Colonic mucosa (tissue), 4 donors: ENCODE data around the gene ZNF827. TPM values are rescaled to one million over a fixed set of nuclear protein-coding genes. Genes with fewer than 3 reads are reported as not detected.

Experiments
- DNase-seq: peaks from one replicate; pipeline ENCODE4 v3.0.0-alpha.2; 2020
- H3K27ac ChIP-seq: fragments of 200-600 bp; one replicate; pipeline ENCODE4 v1.8.0; 2021
- H3K27me3 ChIP-seq: fragments of 200-600 bp; one replicate; pipeline ENCODE4 v1.8.0; 2021
- H3K36me3 ChIP-seq: fragments of 200-600 bp; one replicate; pipeline ENCODE4 v1.8.0; 2021
- H3K4me1 ChIP-seq: fragments of 200-600 bp; one replicate; pipeline ENCODE4 v1.8.0; 2021; ENCODE audit warnings: mild to moderate bottlenecking
- H3K4me3 ChIP-seq: fragments of 200-600 bp; one replicate; pipeline ENCODE4 v1.8.0; 2021
- H3K9ac ChIP-seq, 2 donors: one replicate each; pipeline ENCODE4 v1.7.0; 2013; ENCODE audit warnings: control low read depth in 2 of 2, low read depth in 2 of 2, low read length in 2 of 2
- H3K9me3 ChIP-seq: fragments of 200-600 bp; one replicate; pipeline ENCODE4 v1.8.0; 2021
- intact Hi-C: fragments of 100-400 bp; cut with DNase I; formaldehyde crosslinking; loops from one replicate; pipeline ENCODE4 v1.14.1; 2022
- total RNA-seq, 2 donors: library from RNA; stranded (reverse); fragmentation: NEBNext Ultra II Directional in 1 of 2; extraction: Animal tissue kit (Norgen Biotek cat#: 25700) in 1 of 2; gene quantifications; one replicate each; pipeline ENCODE4 v1.2.1, GENCODE V29; 2021
- TF ChIP-seq, protein P1 (sequence below): fragments of 200-600 bp; IDR thresholded peaks from one replicate; pipeline ENCODE4 v1.8.0; 2022; ENCODE audit warnings: antibody characterized with exemption, mild to moderate bottlenecking
- donor health status: healthy.
- donor health status: DM: no; HTN: no; CAD: no.
- donor health status: DM: no; HTN: no; CAD: no.

ZNF827 gene
- total RNA-seq, 2 donors from 2014 or later: 17.9 to 19.7 TPM

GRCh38 chr4:145859926-145860325 lies 78.7 kb downstream of the ZNF827 start:
- TF ChIP-seq, protein P1, sequence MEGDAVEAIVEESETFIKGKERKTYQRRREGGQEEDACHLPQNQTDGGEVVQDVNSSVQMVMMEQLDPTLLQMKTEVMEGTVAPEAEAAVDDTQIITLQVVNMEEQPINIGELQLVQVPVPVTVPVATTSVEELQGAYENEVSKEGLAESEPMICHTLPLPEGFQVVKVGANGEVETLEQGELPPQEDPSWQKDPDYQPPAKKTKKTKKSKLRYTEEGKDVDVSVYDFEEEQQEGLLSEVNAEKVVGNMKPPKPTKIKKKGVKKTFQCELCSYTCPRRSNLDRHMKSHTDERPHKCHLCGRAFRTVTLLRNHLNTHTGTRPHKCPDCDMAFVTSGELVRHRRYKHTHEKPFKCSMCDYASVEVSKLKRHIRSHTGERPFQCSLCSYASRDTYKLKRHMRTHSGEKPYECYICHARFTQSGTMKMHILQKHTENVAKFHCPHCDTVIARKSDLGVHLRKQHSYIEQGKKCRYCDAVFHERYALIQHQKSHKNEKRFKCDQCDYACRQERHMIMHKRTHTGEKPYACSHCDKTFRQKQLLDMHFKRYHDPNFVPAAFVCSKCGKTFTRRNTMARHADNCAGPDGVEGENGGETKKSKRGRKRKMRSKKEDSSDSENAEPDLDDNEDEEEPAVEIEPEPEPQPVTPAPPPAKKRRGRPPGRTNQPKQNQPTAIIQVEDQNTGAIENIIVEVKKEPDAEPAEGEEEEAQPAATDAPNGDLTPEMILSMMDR: no peak
- H3K27me3 ChIP-seq: no peaks in the 10 kb centered on the region
- no peak for DNase-seq
- H3K4me1 ChIP-seq: no peaks in the 10 kb centered on the region
- H3K27ac ChIP-seq: no peak overlapping the region
- intact Hi-C loops: no loop called here
- no peak overlapping the region for H3K9ac ChIP-seq
- no peaks in the 10 kb centered on the region for H3K9me3 ChIP-seq
- H3K4me3 ChIP-seq: no peak overlapping the region
- no peaks in the 10 kb centered on the region for H3K36me3 ChIP-seq

DNA sequence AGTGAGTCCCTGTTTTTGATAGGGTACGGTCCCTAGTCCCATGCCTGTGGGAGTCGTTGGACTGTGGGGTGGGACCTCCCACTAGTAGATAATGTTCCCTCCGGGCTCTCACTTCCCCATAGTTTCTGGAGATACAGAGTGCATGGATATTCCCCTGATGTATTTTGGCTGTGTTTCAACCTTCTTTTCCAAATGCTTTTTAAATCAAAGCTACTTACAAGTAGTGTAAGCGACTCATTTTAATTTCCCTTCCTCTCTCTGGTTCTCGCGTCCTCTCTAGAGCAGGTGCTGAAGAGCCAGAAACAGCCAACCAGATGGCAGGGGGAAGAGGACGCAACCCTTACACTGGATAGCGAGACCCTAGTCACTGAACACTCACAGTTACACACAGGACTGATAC lies 79.2 kb downstream of the ZNF827 start:
- no peaks in the 10 kb centered on the region for H3K27me3 ChIP-seq
- H3K4me3 ChIP-seq: no peak overlapping the region
- H3K27ac ChIP-seq: no peak overlapping the region
- no peaks in the 10 kb centered on the region for H3K36me3 ChIP-seq
- H3K4me1 ChIP-seq: no peaks in the 10 kb centered on the region
- H3K9ac ChIP-seq: no peak overlapping the region
- intact Hi-C loops: no loop called here
- DNase-seq: no peak
- TF ChIP-seq, protein P1: no peak
- no peaks in the 10 kb centered on the region for H3K9me3 ChIP-seq

- no peaks in the 10 kb centered on the region for H3K9me3 ChIP-seq
- TF ChIP-seq, protein P1: no peak
- intact Hi-C loops: no loop called here
These were observed 86.3 kb downstream of the ZNF827 start for GRCh38 chr4:145852256-145852839.

GRCh38 chr4:145851511-145852201 lies 87.0 kb downstream of the ZNF827 start:
- H3K9me3 ChIP-seq: no peaks in the 10 kb centered on the region
- H3K27ac ChIP-seq: no peak overlapping the region
- DNase-seq: no peak
- H3K27me3 ChIP-seq: no peaks in the 10 kb centered on the region
- intact Hi-C loops: no loop called here
- H3K36me3 ChIP-seq: no peaks in the 10 kb centered on the region
- H3K4me3 ChIP-seq: no peak overlapping the region
- TF ChIP-seq, protein P1: no peak
- H3K9ac ChIP-seq: no peak overlapping the region
- no peaks in the 10 kb centered on the region for H3K4me1 ChIP-seq

More at GRCh38 chr4:145852256-145852839, 86.3 kb downstream of the ZNF827 start:
- Histone ChIP-seq H3K4me3 (no peak overlapping the region), H3K9ac (no peak overlapping the region), H3K27me3 (no peaks in the 10 kb centered on the region), H3K27ac (no peak overlapping the region), H3K4me1 (no peaks in the 10 kb centered on the region), H3K36me3 (no peaks in the 10 kb centered on the region)
- no peak for DNase-seq

GRCh38 chr4:145847764-145848163 lies 90.9 kb downstream of the ZNF827 start:
- H3K9ac ChIP-seq: no peak overlapping the region
- H3K9me3 ChIP-seq: no peaks in the 10 kb centered on the region
- intact Hi-C loops: no loop called here
- H3K4me3 ChIP-seq: no peak overlapping the region
- H3K27me3 ChIP-seq: no peaks in the 10 kb centered on the region
- no peaks in the 10 kb centered on the region for H3K4me1 ChIP-seq
- DNase-seq: no peak
- no peaks in the 10 kb centered on the region for H3K36me3 ChIP-seq
- TF ChIP-seq, protein P1: no peak
- no peak overlapping the region for H3K27ac ChIP-seq
